T-cell (primary cell): Measurements from ENCODE around the gene NFKBIB. TPM values are rescaled to one million over a fixed set of nuclear protein-coding genes. Genes with fewer than 3 reads are reported as not detected.

Experiments used
- ATAC-seq, 4 experiments: fragments of 200-7000 bp in 3 of 4; fragments of 150-1000 bp in 1 of 4; cut with Tn5 transposase; replicated peaks in 1 of 4; 1 replicate in 3 of 4; 2 replicates in 1 of 4; pipeline ENCODE4 v1.10.0; 2021; ENCODE audit warnings: moderate library complexity in 3 of 4, mild to moderate bottlenecking in 2 of 4, moderate number of reproducible peaks in 1 of 4
- CTCF ChIA-PET, 2 donors: fragments of 300-600 bp; sonication (Branson Sonifier 250); formaldehyde crosslinking; loops; one replicate each; lab custom pipeline; 2022; ENCODE audit warnings: antibody characterized with exemption in 2 of 2; lab: Charles Lee
- POLR2A ChIA-PET, 2 donors: fragments of 300-600 bp; sonication (Branson Sonifier 250); formaldehyde crosslinking; loops; one replicate each; lab custom pipeline; 2022; ENCODE audit warnings: antibody characterized with exemption in 2 of 2; lab: Charles Lee
- DNase-seq, 35 experiments: peaks; one replicate each; pipeline versions ENCODE4 v3.0.0 to v3.0.0-alpha.2; 2013 to 2023
- H3K27ac ChIP-seq: one replicate; pipeline ENCODE4 v1.5.1; 2013; ENCODE audit warnings: low read length
- H3K27me3 ChIP-seq, 2 experiments: replicated peaks in 1 of 2; 1 replicate in 1 of 2; 2 replicates in 1 of 2; pipeline versions ENCODE4 v1.6.1 to v1.7.0; 2013; ENCODE audit warnings: low read length in 1 of 2, mixed read lengths in 1 of 2; ENCODE audit not compliant: control insufficient read depth in 2 of 2, insufficient read depth in 2 of 2; ENCODE audit errors: extremely low read depth in 1 of 2
- H3K36me3 ChIP-seq, 2 donors: 1 replicate in 1 of 2; 2 replicates in 1 of 2; pipeline versions ENCODE4 v1.6.1 to v1.7.0; 2013; ENCODE audit warnings: low read length in 1 of 2; ENCODE audit not compliant: control insufficient read depth in 2 of 2, insufficient read depth in 1 of 2; ENCODE audit errors: extremely low read depth in 1 of 2
- H3K4me1 ChIP-seq, 2 experiments: 1 replicate in 1 of 2; 2 replicates in 1 of 2; pipeline versions ENCODE4 v1.6.1 to v1.7.0; 2013; ENCODE audit warnings: low read length in 2 of 2, mixed read lengths in 1 of 2; ENCODE audit not compliant: insufficient read depth in 2 of 2, control insufficient read depth in 1 of 2; ENCODE audit errors: extremely low read depth in 1 of 2
- H3K4me3 ChIP-seq, 2 donors: 1 replicate in 1 of 2; 2 replicates in 1 of 2; pipeline versions ENCODE4 v1.5.1 to v1.7.0; 2013; ENCODE audit warnings: mild to moderate bottlenecking in 2 of 2, low read length in 1 of 2, moderate library complexity in 1 of 2; ENCODE audit not compliant: control insufficient read depth in 1 of 2; ENCODE audit errors: extremely low read depth in 1 of 2
- H3K9me3 ChIP-seq: 2 replicates; pipeline ENCODE4 v1.7.0; 2013
- H3K27ac Mint-ChIP-seq, 2 donors: one replicate each; pipeline ENCODE4 v1.8.0; 2020 to 2021; ENCODE audit warnings: mild to moderate bottlenecking in 2 of 2, mixed read lengths in 2 of 2
- H3K27me3 Mint-ChIP-seq, 2 donors: one replicate each; pipeline ENCODE4 v1.8.0; 2021 to 2022; ENCODE audit warnings: mixed read lengths in 2 of 2
- H3K36me3 Mint-ChIP-seq: one replicate; pipeline ENCODE4 v1.8.0; 2021; ENCODE audit warnings: mixed read lengths
- H3K4me1 Mint-ChIP-seq, 3 donors: one replicate each; pipeline ENCODE4 v1.8.0; 2020 to 2022; ENCODE audit warnings: mixed read lengths in 3 of 3, mild to moderate bottlenecking in 1 of 3
- H3K4me3 Mint-ChIP-seq, 3 donors: one replicate each; pipeline ENCODE4 v1.8.0; 2020 to 2022; ENCODE audit warnings: mild to moderate bottlenecking in 3 of 3, mixed read lengths in 3 of 3, moderate library complexity in 3 of 3
- H3K9me3 Mint-ChIP-seq, 3 donors: one replicate each; pipeline ENCODE4 v1.8.0; 2020 to 2022; ENCODE audit warnings: mixed read lengths in 3 of 3
- WGBS: methylation state at CpG from one replicate; pipeline ENCODE4 v1.1.5; 2013; ENCODE audit warnings: missing lambda C conversion rate; ENCODE audit not compliant: insufficient coverage; 5-methylcytosine and 5-hydroxymethylcytosine counted together
- total RNA-seq, 35 experiments: library from RNA in 6 of 35; stranded (reverse) in 6 of 35; fragments of 120-200 nt in 1 of 35; gene quantifications; one replicate each; pipeline versions ENCODE4 v1.2.1 to v1.2.4 and lab custom pipeline; 2013 to 2026

The NFKBIB gene
- total RNA-seq, 5 donors from 2014 or later (not counting 1 experiment from before 2014, with no cell fraction given) = 31.9 to 36.8 (median 33.9) TPM

DNA sequence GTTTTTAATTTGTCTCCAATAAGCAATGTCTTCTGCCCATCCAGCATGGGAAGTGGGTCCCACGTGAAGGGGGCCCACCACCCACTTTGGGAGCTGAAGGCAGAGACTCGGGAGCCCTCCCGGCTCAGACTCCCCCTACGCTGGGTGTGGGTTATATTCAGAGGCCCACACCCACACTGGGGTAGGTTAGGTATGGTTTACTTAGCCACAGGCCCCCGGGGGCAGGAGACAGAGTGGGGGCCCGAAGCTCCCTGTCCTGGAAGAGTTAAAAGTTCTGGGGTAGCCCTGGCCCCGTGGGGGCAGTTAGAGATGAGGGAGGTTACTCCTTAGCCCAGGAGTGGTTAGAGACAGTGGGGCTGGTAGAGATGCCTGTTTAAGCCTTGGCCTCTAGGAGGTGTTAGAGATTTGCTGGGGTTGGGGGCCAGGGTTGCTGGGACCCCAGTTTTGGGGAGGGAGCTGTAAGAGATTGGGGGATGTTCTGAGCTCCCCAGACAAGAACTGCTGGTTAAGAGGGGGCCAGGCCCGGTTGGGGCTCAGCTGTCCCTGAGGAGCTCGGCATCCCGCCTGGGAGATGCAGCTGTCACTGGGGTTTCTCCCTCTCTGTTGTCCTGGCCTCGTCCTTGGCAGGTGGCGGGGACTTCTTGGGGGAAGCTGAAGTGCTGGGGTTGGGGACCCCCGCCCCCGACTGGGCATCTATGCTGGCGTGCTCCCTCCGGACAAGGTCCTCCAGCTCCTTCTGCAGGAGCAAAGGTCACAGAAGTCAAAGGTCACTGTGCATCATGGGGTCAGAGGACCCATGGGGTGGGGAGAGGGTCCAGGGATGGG is 21.0 kb upstream of the NFKBIB start:
- peaks cover 32 to 47% (median 36%) of the 10 kb centered on the region in 3 donors for H3K4me1 Mint-ChIP-seq
- Histone ChIP-seq H3K4me3 (peak overlapping the region; percentile 52), H3K4me1 (peaks cover 7 to 49% of the 10 kb centered on the region in 2 experiments), H3K9me3 (no peaks in the 10 kb centered on the region), H3K36me3 (peaks cover 3 to 30% of the 10 kb centered on the region in 2 donors), H3K27ac (peak overlapping the region; percentile 94), H3K27me3 (no peaks in the 10 kb centered on the region)
- no peaks in the 10 kb centered on the region for H3K9me3 Mint-ChIP-seq
- H3K4me3 Mint-ChIP-seq = peak overlapping the region; percentile 86 to 87 (median 87)
- 93% methylated on average over 10 of the region's 16 CpGs for WGBS
- DNase-seq (peak in 2 of 35 experiments; percentile 16 to 21), ATAC-seq (peak; percentile 19 to 34 (median 22))
- peaks cover 14% of the 10 kb centered on the region for H3K36me3 Mint-ChIP-seq
- H3K27ac Mint-ChIP-seq = peak overlapping the region; percentile 98 to 99
- no peaks in the 10 kb centered on the region for H3K27me3 Mint-ChIP-seq
- ChIA-PET POLR2A (interaction anchor here (0.5 to 0.7 kb wide), 5 partner anchors 21 to 195 kb away, joined by 3 to 4 read pairs (median 3); partner anchors contain the start of genes NFKBIB (in 1 of the 2) and SIRT2 (in 1 of the 2)), CTCF (interaction anchor here in 1 of 2 donors (0.6 to 1.7 kb wide), 4 partner anchors 9 to 325 kb away, joined by 3 to 5 read pairs (median 4); no protein-coding TSS in a partner anchor)

DNA sequence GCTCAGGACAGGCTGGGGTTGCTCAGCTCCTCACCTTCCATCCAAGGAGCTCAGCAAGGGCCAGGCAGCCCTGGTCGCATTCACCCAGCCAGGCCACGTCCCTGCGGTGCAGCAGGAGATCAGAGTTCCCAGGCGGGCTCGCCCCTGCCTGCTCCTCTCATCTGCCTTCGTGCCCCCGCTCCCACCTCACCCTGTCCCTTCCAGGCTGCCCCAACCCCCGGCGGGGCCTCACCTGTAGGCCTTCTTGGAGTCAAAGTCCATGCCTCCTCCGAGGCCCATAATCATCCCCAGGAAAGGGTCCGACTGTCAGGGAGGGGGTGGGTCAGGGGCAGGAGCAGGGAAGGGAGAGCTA is 20.4 kb upstream of the NFKBIB start:
- Histone ChIP-seq H3K36me3 (peaks cover 3 to 28% of the 10 kb centered on the region in 2 donors), H3K4me3 (no peak overlapping the region), H3K27ac (peak overlapping the region; percentile 94), H3K9me3 (no peaks in the 10 kb centered on the region), H3K4me1 (peaks cover 7 to 49% of the 10 kb centered on the region in 2 experiments), H3K27me3 (no peaks in the 10 kb centered on the region)
- DNase-seq = no peak
- Mint-ChIP-seq H3K27me3 (no peaks in the 10 kb centered on the region), H3K36me3 (peaks cover 11% of the 10 kb centered on the region), H3K4me3 (peak overlapping the region in 1 of 3 donors; percentile 46), H3K4me1 (peaks cover 32 to 46% (median 36%) of the 10 kb centered on the region in 3 donors), H3K27ac (peak overlapping the region; percentile 98 to 99), H3K9me3 (no peaks in the 10 kb centered on the region)
- 100% methylated on average over 1 of the region's 11 CpGs for WGBS
- ChIA-PET POLR2A (interaction anchor here (0.6 kb wide), 2 partner anchors 47 to 80 kb away, joined by 3 read pairs; no protein-coding TSS in a partner anchor), CTCF (interaction anchor here (0.6 to 0.7 kb wide), 3 partner anchors 37 to 616 kb away, joined by 4 to 6 read pairs (median 5); no protein-coding TSS in a partner anchor)
- ATAC-seq = no peak

DNA sequence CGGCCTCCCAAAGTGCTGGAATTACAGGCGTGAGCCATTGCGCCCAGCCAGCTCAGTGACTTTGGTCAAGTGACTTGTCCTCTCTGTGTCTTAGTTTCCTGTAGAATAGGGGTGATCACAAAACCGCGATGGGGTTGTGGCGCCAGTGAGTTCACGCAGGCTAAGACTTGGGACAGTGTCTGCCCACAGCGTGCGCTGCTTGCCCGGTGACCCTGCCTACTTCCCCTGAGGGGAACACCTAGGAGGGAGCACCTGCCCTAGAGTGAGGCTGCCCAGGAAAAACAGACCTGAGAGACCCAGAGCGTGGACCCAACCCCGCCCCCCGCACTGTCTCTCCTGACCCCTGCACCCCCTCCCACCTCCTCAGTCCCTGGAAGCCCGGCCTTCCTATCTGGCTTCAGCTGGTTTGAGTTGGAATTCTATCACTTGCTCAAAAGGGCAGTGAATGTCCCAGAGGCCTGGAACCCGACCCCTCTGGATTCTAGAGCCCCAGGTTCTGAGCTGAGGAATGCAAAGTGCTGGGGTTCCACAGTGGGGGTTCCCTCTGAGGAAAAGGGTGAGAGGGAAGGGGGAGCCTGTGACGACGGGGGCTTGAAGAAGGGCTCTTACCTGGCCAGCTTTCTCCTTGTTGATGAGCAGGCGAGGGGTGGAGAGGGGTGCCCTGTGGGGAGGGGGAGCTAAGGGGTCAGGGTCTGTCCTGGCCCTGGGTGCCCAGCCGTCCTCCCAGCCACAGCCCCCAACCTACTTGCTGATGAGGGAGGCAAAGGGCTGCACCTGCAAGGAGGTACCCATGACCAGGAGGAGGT is 19.5 kb upstream of the NFKBIB start:
- DNase-seq (no peak), ATAC-seq (no peak)
- Histone ChIP-seq H3K27me3 (no peaks in the 10 kb centered on the region), H3K36me3 (peaks cover 3 to 26% of the 10 kb centered on the region in 2 donors), H3K4me3 (no peak overlapping the region), H3K9me3 (no peaks in the 10 kb centered on the region), H3K4me1 (peaks cover 7 to 49% of the 10 kb centered on the region in 2 experiments), H3K27ac (peak overlapping the region; percentile 94)
- peak overlapping the region in 2 of 3 donors; percentile 37 to 46 for H3K4me3 Mint-ChIP-seq
- peaks cover 11% of the 10 kb centered on the region for H3K36me3 Mint-ChIP-seq
- CTCF ChIA-PET = interaction anchor here (0.6 to 1.0 kb wide), 2 partner anchors 478 to 615 kb away, joined by 3 to 6 read pairs; partner anchors contain the start of gene FAM98C (in 1 of the 2)
- peaks cover 32 to 46% (median 36%) of the 10 kb centered on the region in 3 donors for H3K4me1 Mint-ChIP-seq
- no peaks in the 10 kb centered on the region for H3K27me3 Mint-ChIP-seq
- WGBS = 97% methylated on average over 18 of the region's 19 CpGs
- POLR2A ChIA-PET = no interaction called here
- peak overlapping the region; percentile 84 to 98 for H3K27ac Mint-ChIP-seq
- no peaks in the 10 kb centered on the region for H3K9me3 Mint-ChIP-seq

DNA sequence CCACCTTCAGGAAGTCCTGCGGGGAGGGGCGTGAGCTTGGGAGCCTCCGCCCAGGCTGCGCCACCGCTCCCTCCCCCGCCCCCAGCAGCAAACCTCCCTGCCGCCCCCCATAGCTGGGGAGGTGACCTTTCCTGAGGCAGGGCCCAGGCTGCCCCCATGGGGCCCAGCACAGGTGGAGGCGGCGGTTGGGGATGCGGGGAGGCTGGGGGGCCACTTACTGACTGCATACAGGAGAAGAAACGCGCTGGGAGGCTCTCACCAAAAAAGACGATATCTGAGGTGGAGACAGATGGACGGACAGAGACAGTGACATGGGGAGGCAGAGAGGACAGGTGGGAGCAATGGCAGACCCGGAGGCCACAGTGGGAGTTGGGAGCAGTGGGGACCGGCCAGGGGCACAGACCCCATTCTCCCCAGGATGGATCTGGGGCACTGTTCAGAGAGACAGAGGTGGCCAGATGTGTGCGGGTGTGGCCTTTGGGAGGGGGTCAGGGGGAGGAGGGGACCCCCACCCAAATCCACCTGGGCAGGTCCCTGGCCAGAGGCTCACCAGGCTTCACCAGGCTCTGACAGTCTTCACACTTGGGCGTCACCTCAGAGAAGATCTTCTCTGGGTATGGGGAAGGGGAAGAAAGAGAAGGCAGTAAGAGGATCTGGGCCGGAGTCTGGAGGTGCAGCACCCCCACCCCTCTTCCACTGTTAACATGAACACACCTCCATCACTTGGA is 18.7 kb upstream of the NFKBIB start:
- Histone ChIP-seq H3K36me3 (peaks cover 2 to 23% of the 10 kb centered on the region in 2 donors), H3K9me3 (no peaks in the 10 kb centered on the region), H3K4me1 (peaks cover 7 to 49% of the 10 kb centered on the region in 2 experiments), H3K27ac (peak overlapping the region; percentile 94), H3K4me3 (no peak overlapping the region), H3K27me3 (no peaks in the 10 kb centered on the region)
- Mint-ChIP-seq H3K4me1 (peaks cover 26 to 45% (median 36%) of the 10 kb centered on the region in 3 donors), H3K9me3 (no peaks in the 10 kb centered on the region), H3K36me3 (peaks cover 11% of the 10 kb centered on the region), H3K4me3 (no peak overlapping the region), H3K27ac (peak overlapping the region; percentile 76 to 84), H3K27me3 (no peaks in the 10 kb centered on the region)
- DNase-seq (no peak), ATAC-seq (no peak)
- ChIA-PET POLR2A (no interaction called here), CTCF (interaction anchor here in 1 of 2 donors (1.0 kb wide), 1 partner anchor 478 kb away, joined by 3 read pairs; the partner anchor contains the start of gene FAM98C)
- 94% methylated on average over 15 of the region's 19 CpGs for WGBS

DNA sequence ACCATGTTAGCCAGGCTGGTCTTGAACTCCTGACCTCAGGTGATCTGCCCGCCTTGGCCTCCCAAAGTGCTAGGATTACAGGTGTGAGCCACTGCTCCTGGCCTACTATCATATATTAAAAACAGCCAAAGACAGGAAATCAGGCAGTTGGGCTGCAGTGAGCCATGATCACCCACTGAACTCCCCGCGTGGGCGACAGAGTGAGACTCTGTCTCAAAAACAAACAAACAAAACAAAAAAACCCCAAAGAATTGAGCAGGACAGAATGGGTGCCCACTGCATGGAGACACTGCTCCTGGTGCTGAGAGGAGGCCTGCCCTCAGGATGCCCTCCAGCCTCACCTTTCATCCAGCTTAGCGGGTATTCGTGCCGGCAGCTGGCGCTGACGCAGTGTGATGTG is 16.5 kb upstream of the NFKBIB start:
- H3K36me3 Mint-ChIP-seq = peaks cover 11% of the 10 kb centered on the region
- CTCF ChIA-PET = no interaction called here
- H3K4me3 Mint-ChIP-seq = no peak overlapping the region
- Histone ChIP-seq H3K27ac (no peak overlapping the region), H3K4me3 (no peak overlapping the region), H3K27me3 (no peaks in the 10 kb centered on the region), H3K4me1 (peaks cover 7 to 37% of the 10 kb centered on the region in 2 experiments), H3K9me3 (no peaks in the 10 kb centered on the region), H3K36me3 (peaks cover 0 to 21% of the 10 kb centered on the region in 2 donors)
- DNase-seq (no peak), ATAC-seq (no peak)
- H3K9me3 Mint-ChIP-seq = no peaks in the 10 kb centered on the region
- H3K4me1 Mint-ChIP-seq = peaks cover 8 to 31% (median 25%) of the 10 kb centered on the region in 3 donors
- H3K27me3 Mint-ChIP-seq = no peaks in the 10 kb centered on the region
- WGBS = no CpG with 5 or more reads among the region's 9 CpGs
- POLR2A ChIA-PET = interaction anchor here in 1 of 2 donors (1.2 kb wide), 1 partner anchor 41 kb away, joined by 3 read pairs; no protein-coding TSS in a partner anchor
- H3K27ac Mint-ChIP-seq = peak overlapping the region; percentile 39 to 48
